HG03095 (cell line): ENCODE measurements around the gene TLCD3B.
"Not testable (repeated sequence)": the region's sequence is repeated elsewhere in the genome, so short reads cannot be mapped to it uniquely, and the experiment has no call there.

Source experiments
- ATAC-seq: cut with Tn5 transposase; IDR thresholded peaks from one replicate; pipeline ENCODE4 v1.9.1; 2021; ENCODE audit warnings: moderate library complexity; ENCODE audit not compliant: unreplicated experiment

TLCD3B gene

DNA sequence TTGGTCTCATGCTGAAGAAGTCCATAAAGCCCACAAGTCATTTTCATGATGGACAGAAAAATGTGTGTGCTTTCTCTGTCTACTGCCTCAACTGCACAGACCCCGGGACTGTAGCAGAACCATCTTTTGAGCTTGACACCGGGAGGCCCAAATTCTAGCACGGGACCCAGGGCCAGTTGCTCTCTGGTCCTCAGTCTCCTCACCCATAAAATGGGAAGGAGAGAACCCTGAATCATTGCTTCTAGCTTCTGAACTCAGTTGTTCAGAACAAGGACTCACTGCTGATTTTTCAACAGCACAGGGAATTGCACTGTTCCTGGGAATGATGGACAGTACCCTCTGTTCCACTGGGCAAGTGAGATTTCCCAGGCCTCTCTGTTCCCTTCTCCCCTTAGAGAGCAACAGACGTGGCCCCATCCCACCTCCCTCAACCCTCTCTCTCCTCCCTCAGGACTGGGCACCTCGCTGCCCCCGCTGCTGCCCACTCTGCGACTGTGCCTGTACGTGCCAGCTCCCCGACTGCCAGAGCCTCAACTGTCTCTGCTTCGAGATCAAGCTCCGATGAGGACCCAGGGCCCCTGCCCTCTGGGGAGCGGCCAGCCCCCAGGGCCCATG is 32.3 kb upstream of the TLCD3B start:
- ATAC-seq: no peak

DNA sequence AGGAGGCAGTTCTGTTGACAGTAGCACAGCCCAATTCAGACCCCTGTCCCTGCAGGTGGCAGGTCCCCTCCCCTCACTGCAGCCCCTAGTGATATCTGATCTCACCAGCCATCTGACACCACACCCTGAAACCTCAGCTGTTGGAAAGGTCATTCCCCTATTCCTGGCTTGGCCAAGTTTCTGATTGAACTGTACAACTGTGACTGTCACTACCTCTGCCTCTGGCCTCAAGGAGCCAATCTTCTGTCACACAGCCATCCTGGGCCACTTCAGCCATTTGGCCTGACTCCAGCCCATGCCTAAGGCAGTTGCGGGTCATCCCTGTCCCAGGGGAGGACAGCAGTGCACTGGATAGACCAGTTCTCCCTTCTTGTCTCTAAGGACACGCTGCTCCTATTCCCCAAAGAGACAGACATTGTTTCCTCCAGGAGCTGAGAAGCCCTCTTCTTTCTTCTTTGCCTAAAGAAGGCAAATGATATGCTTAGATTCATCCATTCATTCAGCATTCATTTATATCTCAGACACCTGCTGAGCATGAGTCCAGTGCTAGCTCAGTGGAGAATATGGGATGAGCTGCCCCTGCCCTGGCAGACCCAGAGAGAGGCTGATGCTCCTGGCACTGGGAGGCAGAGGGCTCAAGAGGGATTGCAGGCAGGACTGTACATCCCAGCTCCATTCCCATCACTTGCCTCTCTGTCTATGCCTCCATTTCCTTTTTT is 29.9 kb upstream of the TLCD3B start:
- no peak for ATAC-seq

DNA sequence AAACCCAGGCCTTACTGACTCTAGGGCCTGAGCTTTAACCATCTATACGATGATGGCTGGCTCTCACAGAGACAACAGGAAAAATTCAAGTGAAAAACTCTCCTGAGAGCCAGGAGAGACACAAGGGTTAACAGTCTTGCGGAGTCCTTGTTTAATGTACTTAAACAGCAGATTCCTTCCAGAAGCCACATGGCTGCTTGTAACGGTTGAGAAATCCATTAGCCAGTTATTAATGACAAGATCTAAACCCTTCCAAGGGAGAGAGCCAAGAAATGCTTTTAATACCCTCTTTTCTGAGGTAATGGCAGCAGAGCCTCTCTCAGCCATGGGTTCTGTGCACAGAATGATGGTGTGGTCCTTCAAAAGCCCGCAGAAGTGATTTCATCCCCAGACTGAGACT is 29.3 kb upstream of the TLCD3B start:
- no peak for ATAC-seq

DNA sequence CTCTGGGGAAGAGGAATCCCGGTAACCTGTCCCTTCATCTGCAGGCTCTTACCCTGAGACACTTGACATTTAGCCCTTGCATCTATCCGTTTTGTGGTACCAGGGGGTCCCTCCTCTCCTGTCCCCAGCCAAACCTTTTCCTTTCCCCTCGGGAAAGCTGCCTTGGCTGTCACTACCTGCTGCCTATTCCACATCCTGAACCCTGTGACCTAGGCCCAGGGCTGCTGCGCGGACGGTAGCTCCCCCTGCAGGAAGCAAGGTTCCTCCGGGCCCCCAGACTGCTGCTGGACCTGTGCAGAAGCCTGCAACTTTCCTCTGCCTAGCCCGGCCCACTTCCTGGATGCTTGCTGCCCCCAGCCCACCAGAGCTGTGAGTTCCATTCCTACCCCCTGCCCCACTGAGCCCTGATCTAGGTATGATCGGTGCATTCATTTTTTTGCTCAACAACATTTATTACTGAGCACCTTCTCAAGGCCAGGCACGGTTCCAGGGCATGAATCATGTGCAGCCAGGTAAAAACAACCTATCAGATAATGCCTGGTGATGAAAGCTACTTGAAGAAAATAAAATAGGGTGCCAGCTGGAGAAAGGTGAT is 24.0 kb upstream of the TLCD3B start:
- ATAC-seq: no peak

DNA sequence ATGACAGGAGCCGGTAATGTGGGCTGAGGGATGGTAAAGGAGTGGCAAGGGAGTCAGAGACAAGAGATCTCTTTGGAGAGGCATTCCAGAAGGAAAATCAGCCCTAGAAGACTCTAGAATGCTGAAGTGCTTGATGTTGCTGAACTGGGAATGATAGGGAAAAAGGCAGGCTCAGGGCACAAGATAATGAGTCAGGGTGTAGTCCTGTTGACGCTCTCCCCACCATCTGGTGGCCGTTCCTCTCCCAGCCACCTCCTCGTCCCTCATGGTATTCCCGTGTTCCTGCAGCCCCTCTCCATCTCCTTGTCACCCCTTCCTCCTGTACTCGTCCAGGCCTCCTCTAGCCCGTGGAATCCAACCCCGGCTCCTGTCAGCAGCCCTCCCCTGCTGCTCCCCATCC is 23.4 kb upstream of the TLCD3B start:
- no peak for ATAC-seq

DNA sequence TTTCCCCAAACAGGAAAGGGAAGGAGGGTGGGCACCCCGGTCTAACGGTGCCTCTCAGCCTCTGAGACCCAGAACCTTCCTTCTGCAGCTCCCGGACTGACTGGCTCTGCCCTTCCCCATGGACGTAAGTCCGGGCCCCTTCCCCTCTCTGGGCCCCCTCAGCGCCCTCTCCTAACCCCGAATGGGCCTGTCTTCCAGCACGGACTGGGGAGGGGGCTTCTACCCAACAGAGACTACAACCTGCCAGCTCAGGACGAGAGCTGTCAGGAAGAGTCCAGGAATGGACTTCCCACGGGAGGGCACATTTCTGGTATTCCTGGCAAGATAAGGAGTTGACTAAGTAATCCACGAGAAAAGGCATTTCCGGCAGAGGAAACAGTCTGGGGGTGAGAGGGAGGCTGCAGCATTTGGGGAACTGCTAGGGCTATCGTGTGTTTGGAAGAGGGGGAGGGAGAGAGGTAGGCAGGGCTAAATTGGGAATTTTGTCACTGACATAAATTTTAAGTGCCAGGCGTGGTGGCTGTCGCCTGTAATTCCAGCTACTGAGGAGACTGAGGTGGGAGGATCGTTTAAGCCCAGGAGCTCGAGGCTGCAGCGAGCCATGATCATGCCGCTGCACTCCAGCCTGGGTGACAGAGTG is 22.4 kb upstream of the TLCD3B start:
- ATAC-seq: no peak

DNA sequence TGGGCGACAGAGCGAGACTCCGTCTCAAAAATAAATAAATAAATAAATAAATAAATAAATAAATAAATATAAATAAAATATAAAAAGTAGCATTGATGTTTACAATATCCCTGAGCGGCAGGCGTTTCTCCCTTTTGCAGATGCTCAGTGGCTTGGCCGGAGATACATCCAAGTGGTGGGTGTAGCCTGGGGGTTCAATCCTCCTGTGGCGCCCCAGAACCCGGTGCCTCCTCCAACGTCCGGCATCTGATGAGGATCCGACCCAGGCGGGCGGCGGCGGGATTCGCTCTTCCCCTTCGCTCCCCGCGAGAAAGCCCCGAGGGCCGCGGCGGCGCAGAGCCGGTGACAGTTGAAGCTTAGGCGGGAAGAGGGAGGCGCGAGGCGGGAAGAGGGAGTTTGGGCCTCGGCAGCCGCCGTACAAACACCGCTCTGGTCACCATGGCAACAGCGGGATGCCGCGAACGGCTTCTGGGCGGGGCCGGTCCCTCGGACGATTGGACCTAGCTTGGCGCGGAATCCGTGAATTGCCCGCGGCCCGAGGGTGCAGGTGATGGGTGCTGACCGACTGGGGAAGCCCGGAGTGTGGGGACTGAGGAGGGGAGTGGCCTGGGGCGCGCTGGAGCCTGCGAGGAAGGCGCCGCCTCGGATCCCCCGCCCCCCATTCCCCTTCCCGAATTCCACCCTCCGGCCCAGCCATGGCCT is 21.8 kb upstream of the TLCD3B start:
- ATAC-seq: no peak

DNA sequence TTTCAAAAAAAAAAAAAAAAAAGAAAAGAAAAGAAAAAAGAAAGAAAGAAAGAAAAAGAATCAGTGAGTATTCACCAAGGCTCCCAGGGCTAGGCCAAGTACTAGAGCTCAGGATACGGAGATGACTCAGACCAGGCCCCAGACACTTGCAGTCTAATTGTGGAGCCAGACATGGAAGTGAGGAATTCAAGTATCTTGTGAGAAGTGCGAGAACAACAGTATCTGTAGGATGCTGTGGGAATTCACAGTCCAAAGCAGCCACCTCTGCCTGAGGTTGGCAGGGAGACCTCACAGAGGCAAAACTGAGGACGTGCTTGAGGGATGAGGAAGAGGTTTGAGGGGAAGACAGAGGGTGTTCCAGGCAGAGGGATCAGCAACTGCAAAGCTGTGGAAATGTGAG is 20.4 kb upstream of the TLCD3B start:
- no peak for ATAC-seq

DNA sequence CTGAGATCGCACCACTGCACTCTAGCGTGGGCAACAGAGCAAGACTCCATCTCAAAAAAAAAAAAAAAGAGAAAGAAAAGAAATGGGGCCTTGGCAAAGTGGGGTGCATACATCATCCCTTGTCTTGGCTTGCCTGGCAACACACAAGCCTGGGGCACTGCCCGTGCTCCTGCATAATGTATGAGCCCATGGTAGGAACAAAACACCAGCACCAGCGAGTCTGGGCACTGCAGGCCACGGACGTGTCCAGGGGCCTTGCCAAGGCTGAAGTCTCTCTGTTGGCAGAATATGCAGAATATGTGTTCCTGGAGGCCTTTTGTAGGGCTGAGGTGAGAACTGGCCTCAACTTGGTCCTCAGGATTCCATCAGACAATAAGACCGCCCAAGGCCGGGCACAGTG is 18.8 kb upstream of the TLCD3B start:
- ATAC-seq: no peak

DNA sequence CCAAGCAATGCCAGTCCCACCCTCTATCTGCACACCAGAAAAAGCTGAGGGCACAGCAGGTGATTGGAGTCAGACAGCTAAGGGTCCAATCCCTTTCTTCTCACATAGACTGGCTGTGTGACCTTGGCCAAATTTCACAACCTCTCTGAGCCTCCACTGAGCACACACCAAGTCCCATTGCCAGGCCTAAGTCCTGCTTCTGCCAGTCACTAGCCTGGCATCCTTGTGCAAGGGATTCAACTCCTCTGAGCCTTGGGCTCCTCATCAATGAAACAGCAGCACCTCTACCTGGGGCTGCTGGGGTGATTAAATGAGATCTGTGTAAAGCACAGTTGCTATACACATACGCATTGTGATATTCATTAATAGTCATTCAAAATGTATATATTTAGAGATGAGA is 15.5 kb upstream of the TLCD3B start:
- no peak for ATAC-seq

DNA sequence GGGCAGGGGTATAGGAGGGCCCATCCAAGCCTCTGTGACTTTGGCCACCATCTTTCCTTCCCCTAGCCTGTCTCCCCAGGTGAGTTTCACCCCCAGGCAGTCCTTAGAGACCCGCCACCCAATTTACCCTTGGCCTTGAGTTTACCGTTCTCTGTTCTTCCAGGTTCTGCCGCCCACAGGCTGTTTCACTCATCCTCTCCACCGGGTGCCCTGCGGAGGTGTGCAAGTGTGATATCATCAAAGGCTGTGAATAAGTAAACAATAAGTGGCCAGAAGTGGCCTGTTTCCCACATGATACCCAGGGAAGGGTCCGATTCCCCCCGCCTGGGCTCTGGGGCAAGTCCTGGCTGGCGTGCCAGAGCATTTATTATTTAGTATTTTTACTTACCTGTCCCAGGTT is 15.1 kb upstream of the TLCD3B start:
- no peak for ATAC-seq

DNA sequence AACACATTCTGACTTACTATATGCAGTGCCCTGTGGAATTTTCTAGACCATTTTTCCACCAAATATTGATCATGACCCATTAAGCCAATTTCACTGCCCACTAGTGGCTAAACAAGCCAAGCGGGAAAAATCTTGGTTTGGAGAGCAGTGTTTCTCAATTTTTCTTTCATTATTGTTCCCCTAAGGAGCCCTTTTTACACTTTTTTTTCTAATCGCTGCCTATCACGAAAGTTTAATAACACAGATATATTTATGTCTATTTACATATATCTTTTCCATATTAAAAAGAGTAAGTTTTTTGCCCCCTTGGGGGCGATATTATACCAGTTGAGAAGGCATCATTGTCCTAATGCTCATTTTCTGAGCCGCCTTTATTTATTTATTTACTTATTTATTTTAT is 10.8 kb upstream of the TLCD3B start:
- ATAC-seq: no peak

DNA sequence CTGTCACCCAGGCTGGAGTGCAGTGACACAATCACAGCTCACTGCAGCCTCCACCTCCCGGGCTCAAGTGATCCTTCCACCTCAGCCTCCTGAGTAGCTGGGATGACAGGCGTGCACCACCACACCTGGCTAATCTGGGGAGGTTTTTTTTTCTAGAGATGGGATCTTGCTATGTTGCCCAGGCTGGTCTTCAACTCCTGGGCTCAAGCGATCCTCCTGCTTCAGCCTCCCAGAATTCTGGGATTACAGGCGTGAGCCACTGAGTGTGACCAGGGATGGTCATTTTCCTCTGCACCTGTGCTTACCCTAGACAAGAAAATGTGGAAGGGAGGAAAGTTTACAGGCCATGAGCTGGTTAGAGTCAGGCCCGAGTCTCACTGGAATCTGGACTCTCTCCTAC is 9.6 kb upstream of the TLCD3B start:
- not testable (repeated sequence) for ATAC-seq

DNA sequence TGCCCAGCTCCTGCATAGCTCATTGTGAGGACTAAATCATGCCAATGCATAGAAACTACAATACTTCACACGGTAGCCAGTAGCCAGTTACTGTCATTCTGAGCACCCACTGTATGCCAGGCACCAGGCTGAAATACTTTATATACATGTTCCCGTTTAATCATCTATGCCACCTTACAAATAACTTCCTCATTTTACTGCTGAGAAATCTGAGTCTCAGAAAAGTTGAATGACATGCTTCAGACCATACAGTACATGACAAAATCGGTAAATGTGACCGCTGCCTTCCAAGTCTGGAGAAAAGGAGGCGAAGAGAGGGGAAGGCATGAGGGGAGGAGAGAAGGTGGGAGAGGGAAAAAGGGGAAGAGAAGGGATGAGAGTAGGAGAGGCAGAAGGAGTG is 9.2 kb upstream of the TLCD3B start:
- ATAC-seq: no peak

DNA sequence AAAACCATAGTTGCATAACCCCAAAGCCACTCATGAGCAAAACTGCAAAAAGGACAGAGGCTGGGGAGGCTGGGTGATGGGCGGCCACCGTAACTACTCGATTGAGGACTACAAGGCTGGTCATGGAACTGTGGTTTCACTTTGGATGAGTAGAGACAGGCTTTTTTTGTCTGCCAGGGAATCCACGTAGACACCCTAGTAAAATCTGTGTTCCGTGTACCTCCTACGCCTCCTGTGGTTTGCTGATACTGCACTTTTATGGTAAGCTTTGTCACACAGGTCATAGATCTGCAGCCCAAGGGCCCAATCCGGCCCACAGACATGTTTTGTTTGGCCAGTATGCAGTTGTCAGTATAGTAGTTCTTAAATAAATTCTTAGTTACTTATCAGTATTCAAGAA is 2.2 kb upstream of the TLCD3B start:
- no peak for ATAC-seq

DNA sequence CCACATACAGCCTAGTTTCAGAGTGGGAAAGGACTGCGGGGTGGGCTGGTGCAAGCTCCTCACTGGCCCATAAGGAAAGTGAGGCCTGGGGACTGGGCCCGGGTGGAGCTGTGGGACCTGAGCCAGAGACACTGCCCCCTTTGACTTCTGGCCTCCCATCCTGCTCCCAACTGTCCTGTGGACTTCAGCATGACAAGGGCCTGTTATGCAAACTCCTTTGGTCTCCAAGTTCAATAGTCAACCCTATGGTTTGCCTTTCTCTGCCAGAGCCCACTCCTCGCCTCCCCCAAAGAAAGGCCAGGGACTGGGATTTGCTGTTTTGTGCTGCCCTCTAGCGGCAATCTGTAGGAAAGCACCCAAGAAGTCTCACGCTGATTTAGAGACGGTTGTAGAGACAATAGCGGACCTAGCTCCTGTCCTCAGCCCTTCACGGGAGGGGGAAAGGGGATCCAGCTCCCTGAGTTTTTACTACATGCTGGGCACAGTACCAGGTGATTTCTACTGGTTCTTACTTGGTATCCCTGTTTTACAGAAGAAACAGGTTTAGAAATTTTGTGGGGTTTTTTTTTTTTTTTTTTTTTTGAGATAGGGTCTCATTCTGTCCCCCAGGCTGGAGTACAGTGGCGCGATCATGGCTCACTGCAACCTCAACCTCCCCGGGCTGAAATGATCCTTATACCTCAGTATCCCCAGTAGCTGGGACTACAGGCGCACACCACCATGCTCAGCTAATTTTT is 1.2 kb upstream of the TLCD3B start:
- no peak for ATAC-seq

DNA sequence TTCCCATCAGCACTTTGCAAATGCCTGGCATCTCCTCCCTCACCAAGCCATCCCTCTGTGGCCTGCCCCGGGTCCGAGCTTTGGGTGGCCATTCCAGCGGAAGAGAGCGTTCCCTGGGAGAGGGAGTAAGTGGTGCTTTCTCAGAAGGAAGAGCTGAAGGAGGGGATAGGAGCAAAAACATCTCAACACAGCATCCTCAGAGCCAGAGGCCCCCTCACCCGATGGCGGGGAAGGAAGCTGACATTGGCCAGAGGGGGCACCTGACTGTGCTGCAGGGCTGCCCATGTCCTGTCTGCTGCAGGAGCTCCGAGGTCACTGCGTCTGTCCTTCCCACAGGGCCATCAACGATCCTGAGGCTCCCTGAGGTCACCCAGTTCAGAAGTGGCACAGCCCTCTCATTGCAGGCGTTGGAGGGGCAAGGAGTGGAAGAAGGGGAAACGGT is 427 bp upstream of the TLCD3B start:
- no peak for ATAC-seq

DNA sequence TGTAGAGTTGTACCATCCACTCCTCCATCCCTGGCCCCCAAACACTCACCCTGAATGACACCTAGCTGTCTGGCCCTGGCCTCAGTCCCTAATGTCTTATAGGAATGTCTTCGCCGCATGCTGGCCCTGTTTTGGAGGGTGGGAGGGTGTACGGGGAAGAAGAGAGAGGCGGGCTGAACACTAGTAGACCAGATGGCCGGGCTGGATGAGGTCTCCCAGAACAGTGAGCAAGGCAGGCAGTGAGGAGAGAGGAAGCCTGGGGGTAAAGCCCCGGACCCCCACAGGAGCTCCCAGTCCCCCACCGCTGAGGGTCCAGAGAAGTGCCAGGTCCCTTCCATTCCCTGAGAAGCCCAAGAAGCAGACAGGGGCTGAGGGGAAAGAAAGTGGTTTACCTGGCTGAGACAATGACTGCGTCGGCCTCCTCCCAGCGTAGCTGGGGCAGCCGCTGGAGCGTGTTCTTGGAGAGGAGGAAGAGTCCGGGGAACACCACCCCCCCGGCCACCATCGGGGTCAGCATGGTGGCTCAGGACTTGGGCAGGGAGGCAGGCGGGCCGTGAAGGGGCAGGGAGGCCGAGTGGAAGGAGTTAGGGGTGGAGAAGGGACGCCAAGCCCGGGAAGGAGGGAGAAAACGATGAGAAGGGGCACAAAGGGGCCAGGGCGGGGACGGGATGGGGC is 923 bp downstream of the TLCD3B start:
- ATAC-seq: no peak

DNA sequence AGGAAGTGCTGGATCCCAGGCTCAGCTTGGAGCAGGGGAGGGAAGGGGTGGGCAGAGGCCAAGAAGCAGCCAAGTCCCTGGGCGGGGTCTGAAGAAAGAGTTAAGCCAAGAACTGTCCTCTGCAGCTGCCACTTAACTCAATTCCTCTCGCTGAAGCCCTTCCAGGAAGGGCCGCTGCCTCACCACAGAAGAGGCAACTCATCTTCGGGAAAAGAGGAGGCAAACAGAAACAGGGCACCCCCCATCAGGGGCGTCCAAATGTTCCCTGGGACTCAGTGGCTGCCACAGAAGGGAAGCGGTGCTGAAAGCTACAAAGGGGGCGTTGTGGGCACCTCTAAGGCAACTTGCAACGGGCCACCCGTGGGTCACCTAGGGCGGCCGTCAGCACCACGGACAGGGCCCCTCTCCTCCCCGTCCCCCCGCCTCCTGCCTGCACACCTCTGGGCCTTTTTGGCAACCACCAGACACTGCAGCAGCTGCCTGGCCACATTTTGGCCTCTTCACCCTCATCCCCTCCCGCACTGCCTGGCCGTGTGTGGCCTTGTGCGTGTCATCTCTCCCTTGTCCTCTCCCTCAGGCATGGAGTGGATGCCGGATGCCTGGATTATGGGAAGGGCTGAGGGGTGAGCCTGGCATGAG is 2.5 kb downstream of the TLCD3B start:
- no peak for ATAC-seq
